Endothelial cell of umbilical vein (primary cell): ENCODE results near the gene GAK. TPM values are rescaled to one million over a fixed set of nuclear protein-coding genes. Genes with fewer than 3 reads are reported as not detected.

Experiments used
- BruUV-seq: library from RNA; stranded (reverse); fragments of 400-500 nt; replicated peaks from 2 replicates; lab custom pipeline; 2021; lab: Mats Ljungman, UMichigan
- CTCF ChIA-PET: fragments of 300-600, 350-600 bp; sonication (Branson Sonifier 250); formaldehyde crosslinking; loops from one replicate; lab custom pipeline; 2021; ENCODE audit warnings: antibody characterized with exemption, inconsistent platforms; lab: Charles Lee
- POLR2A ChIA-PET: fragments of 300-600, 350-600 bp; sonication (Branson Sonifier 250); formaldehyde crosslinking; loops from one replicate; lab custom pipeline; 2021; ENCODE audit warnings: antibody characterized with exemption, inconsistent platforms; lab: Charles Lee
- DNase-seq: peaks from one replicate; pipeline ENCODE4 v3.0.0-alpha.2; 2011; ENCODE audit warnings: low read depth, low spot score
- FAIRE-seq: peaks from 2 replicates; lab custom pipeline; 2011; peaks lifted over from hg19 to GRCh38; lab: Jason Lieb, UNC
- H2AFZ ChIP-seq: 2 replicates; pipeline ENCODE4 v1.6.0; 2012; ENCODE audit warnings: low read depth, low read length, control low read depth, inconsistent platforms
- H3K27ac ChIP-seq: 2 replicates; pipeline ENCODE4 v1.5.1; 2011; ENCODE audit warnings: low read depth, mild to moderate bottlenecking, control low read depth, low read length, moderate library complexity; ENCODE audit not compliant: insufficient read depth
- H3K27me3 ChIP-seq, 2 experiments: 2 replicates each; pipeline versions ENCODE4 v1.6.0 to v1.6.1; 2011; ENCODE audit warnings: low read length in 2 of 2, mixed read lengths in 1 of 2; ENCODE audit not compliant: control insufficient read depth in 2 of 2, insufficient read depth in 2 of 2
- H3K36me3 ChIP-seq, 2 experiments: 2 replicates in 1 of 2; 3 replicates in 1 of 2; pipeline ENCODE4 v1.5.1; 2011; ENCODE audit warnings: low read length in 2 of 2, mild to moderate bottlenecking in 1 of 2, moderate library complexity in 1 of 2; ENCODE audit not compliant: control insufficient read depth in 2 of 2, insufficient read depth in 2 of 2; ENCODE audit errors: extremely low read depth in 1 of 2
- H3K4me1 ChIP-seq: 3 replicates; pipeline ENCODE4 v1.5.1; 2011; ENCODE audit warnings: mild to moderate bottlenecking, low read length; ENCODE audit not compliant: control insufficient read depth, insufficient read depth; ENCODE audit errors: extremely low read depth
- H3K4me2 ChIP-seq: 2 replicates; pipeline ENCODE4 v1.6.1; 2011; ENCODE audit warnings: low read length, control low read depth, mixed read lengths; ENCODE audit not compliant: insufficient read depth
- H3K4me3 ChIP-seq, 3 experiments: fragments of 200-600 bp in 1 of 3; sonication (generic), shearing (Covaris generic) in 1 of 3; replicated peaks in 1 of 3; 2 replicates each; pipeline ENCODE4 v1.5.1; 2011 to 2016; ENCODE audit warnings: control low read depth in 3 of 3, low read length in 3 of 3, mild to moderate bottlenecking in 2 of 3, inconsistent platforms in 1 of 3, low read depth in 1 of 3, moderate library complexity in 1 of 3; ENCODE audit not compliant: insufficient read depth in 1 of 3
- H3K79me2 ChIP-seq: 2 replicates; pipeline ENCODE4 v1.6.0; 2012; ENCODE audit warnings: low read length, inconsistent platforms; ENCODE audit not compliant: control insufficient read depth, insufficient read depth
- H3K9ac ChIP-seq: replicated peaks from 2 replicates; pipeline ENCODE3; 2011; ENCODE audit warnings: low read length, control low read depth; ENCODE audit not compliant: insufficient read depth; ENCODE audit errors: extremely low read depth
- H3K9me1 ChIP-seq: replicated peaks from 3 replicates; pipeline ENCODE4 v1.6.0; 2011; ENCODE audit warnings: mild to moderate bottlenecking, low read length; ENCODE audit not compliant: control insufficient read depth, insufficient read depth; ENCODE audit errors: extremely low read depth
- H3K9me3 ChIP-seq: replicated peaks from 2 replicates; pipeline ENCODE4 v1.5.1; 2012; ENCODE audit warnings: low read length, inconsistent platforms; ENCODE audit not compliant: control insufficient read depth, insufficient read depth
- H4K20me1 ChIP-seq: replicated peaks from 2 replicates; pipeline ENCODE3; 2011; ENCODE audit warnings: mild to moderate bottlenecking, low read length; ENCODE audit not compliant: control insufficient read depth, insufficient read depth; ENCODE audit errors: extremely low read depth
- FOS ChIP-seq: IDR thresholded peaks from 2 replicates; pipeline ENCODE4 v1.6.1; 2011; ENCODE audit warnings: mild to moderate bottlenecking, low read length, moderate library complexity, borderline replicate concordance; ENCODE audit not compliant: insufficient read depth
- MAX ChIP-seq: IDR thresholded peaks from 2 replicates; pipeline ENCODE4 v1.6.1; 2011; ENCODE audit not compliant: insufficient read depth, insufficient read length
- POLR2A ChIP-seq: IDR thresholded peaks from 2 replicates; pipeline ENCODE4 v1.6.1; 2012; ENCODE audit warnings: low read depth, mild to moderate bottlenecking, control low read depth, low read length
- dilution Hi-C: fragments of 300-500 bp; cut with MboI; formaldehyde crosslinking; loops from one replicate; pipeline ENCODE4 v1.15.0; 2019; ENCODE audit warnings: low sequenced_read_pairs; ENCODE audit not compliant: extremely low pct_ligation_motif_present
- intact Hi-C: fragments of 100-400 bp; cut with micrococcal nuclease; formaldehyde crosslinking; loops from one replicate; pipeline ENCODE4 v1.10.0; 2022
- polyA plus RNA-seq, 4 experiments: library from polyadenylated mRNA; depleted of rRNA in 3 of 4; stranded (reverse) in 3 of 4; unstranded in 1 of 4; fragments of >200 nt; gene quantifications; 2 replicates each; pipeline versions ENCODE4 v1.2.1 to v1.2.3, GENCODE V29; 2011 to 2012; ENCODE audit warnings: missing spikeins in 1 of 4
- total RNA-seq: library from RNA; stranded (reverse); gene quantifications from 2 replicates; pipeline ENCODE4 v1.2.3, GENCODE V29; 2021

Gene GAK
- total and polyA plus RNA-seq, 2 donors (not counting 3 experiments of a cell fraction or from before 2014, with no cell fraction given) = 49.6 to 109 TPM

GRCh38 chr4:951186-951585 lies 19.1 kb upstream of the GAK start:
- Histone ChIP-seq H3K79me2 (no peaks in the 10 kb centered on the region), H3K4me3 (no peak overlapping the region), H3K27ac (no peak overlapping the region), H3K4me2 (no peak overlapping the region), H3K9ac (no peak overlapping the region), H3K4me1 (no peaks in the 10 kb centered on the region), H3K9me1 (no peaks in the 10 kb centered on the region), H2AFZ (no peak overlapping the region), H3K27me3 (no peaks in the 10 kb centered on the region), H3K36me3 (no peaks in the 10 kb centered on the region), H3K9me3 (no peaks in the 10 kb centered on the region), H4K20me1 (no peaks in the 10 kb centered on the region)
- ChIA-PET POLR2A (no interaction called here), CTCF (no interaction called here)
- no TSS peak for BruUV-seq
- DNase-seq = no peak
- dilution Hi-C loops (no loop called here), intact Hi-C loops (no loop called here)
- TF ChIP-seq FOS = no peak
- TF ChIP-seq MAX = no peak
- no peak for FAIRE-seq

GRCh38 chr4:950136-951020 lies 18.3 kb upstream of the GAK start:
- CTCF ChIA-PET = no interaction called here
- no peak for TF ChIP-seq MAX
- no peak for TF ChIP-seq POLR2A
- H3K9me1 ChIP-seq = no peaks in the 10 kb centered on the region

More at GRCh38 chr4:950136-951020, 18.3 kb upstream of the GAK start:
- FAIRE-seq (no peak), DNase-seq (no peak)
- Histone ChIP-seq H3K4me1 (no peaks in the 10 kb centered on the region), H4K20me1 (no peaks in the 10 kb centered on the region), H3K9me3 (no peaks in the 10 kb centered on the region), H3K4me3 (no peak overlapping the region), H3K79me2 (no peaks in the 10 kb centered on the region), H3K27ac (no peak overlapping the region), H3K27me3 (no peaks in the 10 kb centered on the region), H3K4me2 (no peak overlapping the region), H3K9ac (no peak overlapping the region), H3K36me3 (no peaks in the 10 kb centered on the region), H2AFZ (no peak overlapping the region)
- BruUV-seq = no TSS peak
- intact Hi-C loops (no loop called here), dilution Hi-C loops (no loop called here)
- POLR2A ChIA-PET = no interaction called here
